H1 (cell line): ENCODE data around the gene NLRC5. TPM values are rescaled to one million over a fixed set of nuclear protein-coding genes. Genes with fewer than 3 reads are reported as not detected.

Source experiments
- BRCA1 ChIP-seq: IDR thresholded peaks from 2 replicates; pipeline ENCODE4 v1.6.1; 2012; ENCODE audit warnings: low read depth, low read length, improper control_type of control experiment
- CHD2 ChIP-seq: IDR thresholded peaks from 2 replicates; pipeline ENCODE4 v1.6.1; 2012; ENCODE audit warnings: low read length, improper control_type of control experiment
- EP300 ChIP-seq, 2 experiments: IDR thresholded peaks; 1 replicate in 1 of 2; 2 replicates in 1 of 2; pipeline ENCODE4 v1.6.1; 2011 to 2012; ENCODE audit warnings: low read depth in 2 of 2, low read length in 2 of 2, mild to moderate bottlenecking in 2 of 2, borderline replicate concordance in 1 of 2, inconsistent platforms in 1 of 2, moderate library complexity in 1 of 2
- KDM5A ChIP-seq: fragments of 200-600 bp; IDR thresholded peaks from 2 replicates; pipeline ENCODE4 v1.7.1; 2012; ENCODE audit warnings: mild to moderate bottlenecking, low read length, inconsistent platforms, mixed read lengths
- TCF12 ChIP-seq: IDR thresholded peaks from 2 replicates; pipeline ENCODE4 v1.6.1; 2011; ENCODE audit warnings: low read depth, mild to moderate bottlenecking, low read length
- TEAD4 ChIP-seq: IDR thresholded peaks from 2 replicates; pipeline ENCODE4 v1.6.1; 2012; ENCODE audit warnings: low read depth, low read length, inconsistent platforms, mixed read lengths
- YY1 ChIP-seq: IDR thresholded peaks from 2 replicates; pipeline ENCODE4 v1.6.1; 2011; ENCODE audit warnings: low read depth, mild to moderate bottlenecking, low read length
- ZNF274 ChIP-seq: IDR thresholded peaks from 2 replicates; pipeline ENCODE4 v1.7.0; 2012; ENCODE audit warnings: low read length, borderline replicate concordance; ENCODE audit errors: extremely low read depth
- polyA plus RNA-seq, 7 experiments: library from polyadenylated mRNA; depleted of rRNA in 3 of 7; stranded (reverse) in 5 of 7; unstranded in 2 of 7; fragments of >200 nt in 5 of 7; fragments of 200-250 nt in 2 of 7; gene quantifications; 1 replicate in 5 of 7; 2 replicates in 1 of 7; 4 replicates in 1 of 7; pipeline versions ENCODE4 v1.2.1 to v1.2.3, GENCODE V29; 2011 to 2013; ENCODE audit warnings: missing spikeins in 2 of 7, mixed read lengths in 2 of 7
- total RNA-seq: library from RNA; stranded (reverse); fragmentation: NEBNext Ultra II Directional; extraction: Animal tissue kit (Norgen Biotek cat#: 25700); gene quantifications from 2 replicates; pipeline ENCODE4 v1.2.1, GENCODE V29; 2021

The NLRC5 gene
- total and polyA plus RNA-seq, 2 of the 8 experiments (the other 6 are each of a cell fraction or from before 2014, with no cell fraction given), result 2.2 to 3.2 TPM

- no peak for TF ChIP-seq KDM5A
- TF ChIP-seq YY1, result no peak
- no peak for TF ChIP-seq TEAD4
- TF ChIP-seq CHD2, result no peak
- no peak for TF ChIP-seq TCF12
- no peak for TF ChIP-seq ZNF274
- no peak for TF ChIP-seq EP300 (IDR thresholded peaks at IDR 0.05; ENCODE audit: borderline replicate concordance in 1 of 2, low read depth in 2 of 2, low read length in 2 of 2)
- no peak for TF ChIP-seq BRCA1
Measured at GRCh38 chr16:57125969-57126368, 136.6 kb downstream of the NLRC5 start (continued).
